H4 (cell line): Measurements from ENCODE around the gene UBE2H. TPM values are rescaled to one million over a fixed set of nuclear protein-coding genes. Genes with fewer than 3 reads are reported as not detected.
"Not testable (repeated sequence)": the region's sequence is repeated elsewhere in the genome, so short reads cannot be mapped to it uniquely, and the experiment has no call there.

Source experiments
- DNase-seq: peaks from one replicate; pipeline ENCODE4 v3.0.0-alpha.2; 2015; ENCODE audit warnings: low spot score
- total RNA-seq: library from RNA; depleted of rRNA; stranded (reverse); fragments of >200 nt; shearing (Covaris generic); gene quantifications from 2 replicates; pipeline ENCODE4 v1.2.3, GENCODE V29; 2014

Gene UBE2H
- total RNA-seq, 1 experiment from 2014 or later, result 32.5 TPM

DNA sequence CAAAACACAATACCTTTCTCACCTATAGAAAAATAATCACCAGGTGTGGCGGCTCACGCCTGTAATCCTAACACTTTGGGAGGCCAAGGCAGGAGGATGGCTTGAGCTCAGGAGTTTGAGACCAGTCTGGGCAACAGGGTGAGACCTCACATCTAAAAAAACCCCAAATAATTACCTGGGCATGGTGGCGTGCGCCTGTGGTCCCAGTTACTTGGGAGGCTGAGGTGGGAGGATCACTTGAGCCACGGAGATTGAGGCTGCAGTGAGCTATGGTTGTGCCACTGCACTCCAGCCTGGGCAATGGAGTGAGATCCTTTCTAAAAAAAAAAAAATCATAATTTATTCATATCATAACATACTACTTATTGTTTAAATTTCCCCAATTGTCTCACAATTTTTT, 129.6 kb downstream of the UBE2H start:
- DNase-seq, result not testable (repeated sequence)

DNA sequence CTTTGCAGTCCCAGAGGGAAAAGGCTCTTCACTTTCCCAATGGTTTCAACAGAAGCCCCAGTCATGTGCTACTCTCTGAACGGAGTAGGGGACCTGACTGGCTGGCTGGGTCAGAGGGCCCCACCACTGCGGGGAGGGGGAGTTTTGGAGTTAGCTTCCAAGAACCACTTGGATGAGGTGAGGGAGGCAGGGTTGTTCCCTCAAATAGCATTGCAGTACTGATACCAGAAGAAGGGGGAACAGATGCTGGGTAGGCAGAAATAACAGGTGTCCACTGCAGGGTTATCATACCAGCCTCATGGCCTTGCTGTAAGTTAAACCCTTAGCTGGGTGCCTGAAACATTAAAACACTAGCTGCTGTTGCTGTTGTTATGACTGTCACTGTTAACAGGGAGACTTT, 131.3 kb downstream of the UBE2H start:
- no peak for DNase-seq

DNA sequence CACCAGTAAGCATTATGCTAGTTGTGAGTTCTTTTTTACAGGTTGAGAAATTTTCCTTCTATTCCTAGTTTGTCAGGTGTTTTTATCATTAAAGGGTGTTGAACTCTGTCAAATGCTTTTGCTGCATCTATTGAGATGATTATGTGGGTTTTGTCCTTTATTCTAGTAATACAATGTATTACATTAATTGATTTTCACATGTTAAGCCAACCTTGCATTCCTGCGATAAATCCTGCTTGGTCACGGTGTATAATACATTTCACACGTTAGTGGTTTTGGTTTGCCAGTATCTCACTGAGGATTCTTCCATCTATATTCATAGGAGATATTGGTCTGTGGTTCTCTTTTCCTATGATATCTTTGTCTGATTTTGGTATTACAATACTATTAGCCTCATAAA, 136.0 kb downstream of the UBE2H start:
- no peak for DNase-seq

DNA sequence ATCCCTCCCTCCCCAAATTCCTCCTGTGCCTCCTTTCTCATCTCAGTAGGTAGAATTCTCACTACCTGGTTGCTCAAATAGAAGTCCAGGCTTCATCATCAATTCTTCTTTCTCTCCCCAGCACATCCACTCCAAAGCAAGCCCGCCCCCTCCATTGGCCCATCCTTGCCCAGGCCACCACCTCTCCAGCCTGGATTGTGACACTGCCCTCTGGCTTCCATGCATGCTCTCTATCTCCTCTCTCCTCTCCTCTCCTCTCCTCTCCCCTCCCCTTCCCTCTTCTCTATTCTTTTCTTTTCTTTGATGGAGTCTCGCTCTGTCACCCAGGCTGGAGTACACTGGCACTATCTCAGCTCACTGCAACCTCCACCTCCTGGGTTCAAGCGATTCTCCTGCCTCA, 144.9 kb downstream of the UBE2H start:
- no peak for DNase-seq

DNA sequence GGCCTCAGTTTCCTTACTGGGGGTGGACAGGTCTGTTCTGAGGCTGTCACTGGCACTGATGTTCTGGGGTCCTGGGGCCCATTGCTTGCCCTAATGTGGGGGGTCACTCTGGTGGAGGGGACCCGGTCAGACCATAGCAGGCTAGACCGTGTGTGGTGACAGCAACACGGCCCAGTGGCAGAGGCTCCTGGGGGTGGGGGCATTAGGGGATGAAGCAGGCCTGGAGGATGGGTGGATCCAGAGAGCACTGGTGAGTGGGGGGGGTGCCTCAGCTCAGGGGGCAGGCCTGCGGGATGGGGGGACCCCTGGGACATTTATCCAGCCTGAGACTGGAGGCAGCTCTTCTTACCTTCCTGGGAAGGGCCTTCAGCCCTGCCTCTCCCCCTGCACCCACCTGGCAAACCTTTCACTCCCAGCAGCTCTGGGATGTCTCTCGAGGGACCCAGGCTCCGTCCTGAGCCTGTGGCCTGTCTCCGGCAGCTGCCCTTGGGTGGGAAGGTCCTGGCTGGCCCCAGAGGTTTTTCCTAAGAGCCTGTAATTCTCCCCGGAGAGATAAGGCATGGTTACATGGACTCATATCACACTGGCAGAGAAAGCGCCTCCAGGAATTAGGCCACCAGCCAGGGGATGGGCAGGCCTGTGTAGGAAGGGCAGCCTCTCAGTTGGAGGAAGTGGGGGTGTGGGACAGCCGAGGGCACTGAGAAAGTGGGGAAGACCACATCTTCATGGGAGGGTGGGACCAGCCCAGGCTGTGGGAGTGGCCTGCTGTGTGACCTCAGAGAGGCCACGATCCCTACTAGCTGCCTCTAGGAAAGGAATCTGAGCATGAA, 147.7 kb downstream of the UBE2H start:
- no peak for DNase-seq

DNA sequence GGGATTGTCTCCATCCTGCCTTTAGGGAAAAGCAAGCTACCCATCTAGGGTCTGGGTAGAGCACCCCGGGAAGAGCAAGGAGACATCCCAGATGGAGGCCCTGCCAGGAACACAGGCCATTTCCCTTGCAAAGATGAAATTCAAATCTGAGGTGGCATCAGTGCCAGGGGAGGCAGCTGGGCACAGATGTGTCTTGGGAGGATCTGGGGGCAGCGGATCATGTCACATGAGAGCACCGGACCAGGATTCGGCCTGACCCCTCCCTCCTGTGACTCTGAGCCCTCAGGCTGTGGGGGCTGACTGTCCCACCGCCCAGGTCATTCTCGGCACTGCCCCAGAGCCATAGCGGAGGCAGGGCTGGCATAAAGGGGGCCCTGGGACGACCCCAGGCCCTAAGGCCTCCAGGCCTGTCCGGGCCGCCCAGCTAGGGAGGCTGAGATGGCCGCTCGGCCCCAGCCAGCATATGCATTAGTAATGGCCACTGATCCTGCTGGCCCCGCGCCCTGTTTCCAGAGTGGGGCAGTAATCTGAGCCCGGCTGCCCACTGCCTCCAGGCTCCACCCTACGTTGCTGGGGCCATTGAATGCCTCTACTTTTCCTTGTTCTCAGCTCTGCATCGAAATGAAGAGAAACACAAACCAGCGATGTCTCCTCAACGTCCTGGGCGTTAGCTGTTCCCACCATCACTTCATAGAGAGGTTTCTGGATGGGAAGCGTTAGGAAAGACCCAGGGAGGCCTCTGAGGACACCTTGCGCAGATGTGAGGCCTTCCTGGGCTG, 148.5 kb downstream of the UBE2H start:
- DNase-seq, result no peak

DNA sequence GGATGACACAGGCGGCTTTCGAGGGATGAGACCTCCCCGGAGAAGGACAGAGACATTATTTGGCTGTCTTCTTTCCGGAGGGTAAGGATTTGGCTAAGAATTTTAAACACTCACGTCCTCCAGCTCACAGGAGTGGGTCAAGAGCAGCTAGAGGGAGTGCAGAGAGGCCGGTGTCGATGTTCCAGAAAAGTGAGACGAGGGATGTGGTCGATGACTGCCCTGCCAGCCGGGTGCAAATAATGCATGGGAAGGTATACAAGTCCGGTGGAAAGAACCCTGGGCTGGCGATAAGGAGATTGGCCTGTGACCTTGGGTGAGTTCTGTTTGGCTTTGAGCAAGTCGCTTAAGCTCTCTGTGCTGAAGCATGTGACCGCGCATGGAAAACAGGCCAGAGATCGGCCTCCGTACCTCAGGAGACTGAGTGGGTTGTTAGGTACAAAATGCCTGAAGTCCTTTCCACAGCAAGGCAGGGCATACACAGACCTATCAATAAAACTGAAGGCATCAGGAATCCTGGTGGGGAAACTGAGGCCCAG, 149.1 kb downstream of the UBE2H start:
- DNase-seq, result no peak

DNA sequence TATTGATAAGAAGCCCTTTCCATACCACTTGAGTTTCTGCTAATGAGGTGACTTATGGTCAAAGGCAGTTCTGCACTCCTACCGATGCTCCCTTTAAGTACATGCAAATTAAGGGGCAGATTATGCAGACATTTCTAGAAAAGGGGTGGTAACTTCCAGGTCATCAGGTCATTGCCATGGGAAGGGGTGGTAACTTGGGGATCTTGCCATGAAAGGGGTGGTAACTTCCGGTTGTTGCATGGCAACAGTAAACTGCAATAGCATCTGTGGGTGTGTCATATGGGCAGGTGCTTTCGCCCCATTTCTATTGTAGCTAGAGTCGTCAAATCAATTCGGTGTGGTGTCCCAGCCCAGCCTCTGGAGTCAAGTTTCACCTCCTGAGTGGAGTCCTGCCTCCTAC, 150.9 kb downstream of the UBE2H start:
- DNase-seq, result no peak

DNA sequence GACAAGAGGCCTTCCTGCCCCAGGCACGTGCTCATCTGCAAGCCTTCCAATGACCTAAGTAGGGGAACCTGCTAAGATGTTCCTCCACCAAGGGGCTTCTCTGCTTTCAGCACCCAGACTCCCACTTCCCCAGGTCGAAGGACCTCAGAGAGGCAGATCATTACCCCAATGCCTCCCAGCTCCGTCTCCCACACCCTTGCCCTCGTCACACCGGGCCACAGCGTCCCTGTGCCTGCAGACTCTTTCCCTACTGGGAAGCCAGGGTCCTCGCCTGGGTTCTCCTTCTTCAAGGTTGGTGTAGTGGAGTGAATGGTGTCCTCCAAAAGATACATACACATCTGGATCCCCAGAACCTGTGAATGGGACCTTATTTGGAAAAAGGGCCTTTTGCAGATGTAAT, 151.9 kb downstream of the UBE2H start:
- no peak for DNase-seq

DNA sequence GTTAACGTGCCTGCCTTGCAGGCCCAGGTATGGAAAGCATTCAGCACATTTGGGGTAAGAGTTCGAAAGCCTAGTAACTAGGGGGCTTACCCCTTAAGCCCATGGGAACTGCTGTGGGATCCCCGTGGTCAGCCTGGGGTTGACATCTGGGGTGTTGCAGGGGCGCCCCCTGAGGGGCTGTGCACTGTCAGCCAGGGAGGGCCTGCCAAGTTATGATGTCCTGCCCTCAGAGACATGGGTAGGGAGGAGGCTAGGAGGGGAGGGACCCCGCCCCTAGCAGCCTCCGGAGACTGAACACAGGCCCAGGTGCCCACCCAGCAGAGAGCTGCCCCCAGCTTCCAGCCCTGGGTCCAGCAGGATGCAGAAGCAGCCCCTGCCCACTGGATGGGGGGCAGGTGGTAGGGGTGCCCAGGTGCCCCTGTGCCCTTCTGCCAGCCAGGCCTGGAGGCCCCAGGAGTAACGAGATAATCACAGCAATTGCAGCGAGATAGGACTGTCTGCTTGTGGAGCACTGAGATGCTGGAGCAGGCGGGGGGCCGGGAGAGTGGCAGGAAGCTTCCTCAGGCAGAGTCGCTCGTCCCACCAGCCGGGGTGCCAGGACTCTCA, 153.3 kb downstream of the UBE2H start:
- DNase-seq, result no peak

DNA sequence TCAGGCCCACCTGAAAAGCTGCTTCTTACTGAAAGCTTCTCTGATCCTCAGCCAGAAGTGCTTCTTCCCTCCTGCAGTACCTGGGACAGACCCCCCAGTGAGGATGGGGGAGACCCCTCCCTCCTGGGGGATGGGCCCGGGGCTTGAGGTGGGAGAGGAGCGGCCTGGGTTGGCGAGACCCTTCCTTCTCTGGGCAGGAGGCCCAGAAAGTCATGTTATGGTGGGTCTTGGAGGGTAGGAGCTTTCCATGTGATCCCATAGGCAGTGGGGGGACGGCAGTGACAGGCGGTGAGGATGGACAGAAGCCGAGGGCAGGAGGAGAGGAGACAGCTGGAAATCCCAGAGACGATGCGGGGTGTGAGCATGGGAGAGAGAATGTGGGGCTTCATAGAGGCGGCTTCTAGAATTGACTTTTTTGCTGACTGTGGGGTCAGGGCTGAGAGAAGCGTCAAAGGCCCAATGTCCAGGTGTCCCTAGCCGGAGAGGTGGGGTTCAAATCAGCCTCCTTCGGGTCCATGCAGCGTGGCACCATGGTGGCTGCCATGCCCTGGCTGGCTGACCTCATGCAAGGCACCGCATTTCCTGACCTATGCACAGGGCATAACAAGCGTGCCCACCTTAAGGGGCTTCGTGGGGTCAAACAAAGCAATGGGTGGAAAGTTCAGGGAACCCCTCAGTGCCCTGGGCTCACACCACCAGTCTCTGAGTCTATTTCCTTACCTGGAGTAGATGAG, 154.0 kb downstream of the UBE2H start:
- DNase-seq, result no peak

DNA sequence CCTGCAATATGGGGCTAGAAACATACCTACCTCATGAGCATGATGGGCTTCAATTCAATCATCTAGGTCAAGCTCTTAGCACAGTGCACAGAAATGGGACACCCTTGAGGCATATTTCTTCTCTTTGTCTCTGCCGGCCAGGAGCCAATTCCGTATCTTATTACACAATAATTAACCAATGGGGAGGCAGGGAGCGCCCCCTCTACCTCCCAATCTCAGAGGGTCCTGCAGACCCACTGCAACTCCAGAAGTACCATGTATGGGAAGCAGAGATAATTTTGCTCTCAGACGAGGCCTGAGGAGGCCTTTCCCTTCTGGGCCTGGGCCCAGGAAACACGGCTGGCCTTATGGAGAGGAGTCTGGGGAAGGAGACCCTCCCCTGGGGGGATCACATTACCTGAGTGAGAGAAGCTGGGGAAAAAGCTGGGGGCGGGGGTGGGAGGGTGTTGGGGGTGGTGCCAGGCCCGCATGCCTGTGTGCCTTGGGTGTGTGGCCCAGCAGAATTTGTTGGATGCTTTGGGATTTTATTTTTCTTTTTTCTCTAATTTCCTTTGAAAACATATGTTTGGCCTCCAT, 155.5 kb downstream of the UBE2H start:
- no peak for DNase-seq

DNA sequence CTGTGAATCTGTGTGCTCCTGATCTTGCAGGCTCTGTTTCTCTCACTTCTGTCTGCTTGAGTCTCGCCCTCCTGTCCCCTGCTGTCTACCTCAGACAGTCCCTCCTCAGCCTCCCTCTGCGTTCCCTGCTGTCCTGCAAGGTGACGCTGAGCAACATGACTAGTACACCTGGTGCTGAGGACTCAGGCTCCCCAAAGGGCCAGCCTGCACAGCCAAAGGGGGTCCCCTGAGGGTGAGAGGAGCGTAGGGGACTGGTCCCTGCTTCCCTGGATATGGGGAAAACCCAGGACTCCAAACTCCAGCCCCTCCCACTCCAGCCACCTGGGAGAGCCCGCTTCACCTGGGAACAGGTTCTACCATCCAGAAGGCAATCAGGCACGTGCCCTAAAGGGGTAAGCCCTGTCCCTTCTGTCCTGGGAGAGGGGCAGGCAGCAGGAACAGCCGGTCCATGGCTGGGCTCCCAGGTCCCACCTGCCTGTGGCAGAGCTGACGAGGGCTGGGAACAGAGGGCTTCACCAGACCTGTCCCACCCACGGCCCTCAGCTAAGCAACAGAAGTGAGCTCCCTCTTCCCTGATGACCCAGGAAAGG, 156.5 kb downstream of the UBE2H start:
- DNase-seq, result no peak

DNA sequence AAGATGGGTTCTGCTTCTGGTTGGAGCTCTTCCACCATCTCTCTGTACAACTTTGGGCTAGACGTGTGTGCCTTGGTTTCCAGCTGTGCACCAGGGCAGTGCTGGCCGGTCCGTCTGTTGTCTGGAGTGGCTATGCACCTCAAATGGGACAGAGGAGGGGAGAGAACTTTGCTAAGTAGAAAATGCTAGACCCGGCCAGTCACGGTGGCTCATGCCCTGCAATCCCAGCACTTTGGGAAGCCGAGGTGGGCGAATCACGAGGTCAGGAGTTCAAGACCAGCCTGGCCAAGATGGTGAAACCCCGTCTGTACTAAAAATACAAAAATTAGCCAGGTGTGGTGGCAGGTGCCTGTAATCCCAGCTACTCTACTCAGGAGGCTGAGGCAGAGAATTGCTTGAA, 158.3 kb downstream of the UBE2H start:
- not testable (repeated sequence) for DNase-seq

DNA sequence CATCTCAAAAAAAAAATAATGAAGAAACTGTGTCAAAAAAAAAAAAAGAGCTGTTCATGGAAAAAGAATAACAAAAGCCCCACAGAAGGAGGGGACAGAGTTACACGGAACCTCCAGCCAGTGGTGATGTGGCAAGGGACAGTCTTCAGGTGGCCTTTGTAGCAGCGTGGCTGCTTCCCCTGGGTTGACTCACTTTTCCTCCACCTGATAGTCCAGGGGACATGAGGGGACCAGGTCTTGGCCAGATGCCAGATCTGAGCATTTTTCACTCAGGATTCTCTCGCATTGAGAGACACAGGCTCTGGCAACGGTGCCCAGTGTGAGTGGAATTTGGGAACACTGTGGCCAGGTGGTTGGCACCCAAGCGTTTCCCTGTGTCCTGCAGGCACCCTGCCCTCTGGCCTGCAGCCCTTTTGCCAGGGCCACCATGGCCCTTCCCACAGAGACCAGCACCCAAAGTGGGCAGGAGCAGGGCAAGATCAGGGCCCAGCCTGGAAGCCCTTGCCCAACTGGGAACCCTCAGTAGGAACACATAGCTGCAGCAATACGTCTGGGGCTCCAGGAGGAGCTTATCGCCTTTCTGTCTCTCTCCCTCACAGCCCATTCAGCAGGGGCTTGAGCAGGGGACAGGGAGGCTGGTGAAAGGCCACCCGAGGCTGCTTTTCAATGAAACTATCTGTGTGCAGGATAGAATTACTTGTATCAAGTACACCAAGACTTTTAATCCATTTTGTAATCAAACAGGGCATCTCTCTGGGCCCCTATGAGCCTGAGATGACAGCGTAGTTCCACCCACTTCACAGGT, 159.1 kb downstream of the UBE2H start:
- no peak for DNase-seq

DNA sequence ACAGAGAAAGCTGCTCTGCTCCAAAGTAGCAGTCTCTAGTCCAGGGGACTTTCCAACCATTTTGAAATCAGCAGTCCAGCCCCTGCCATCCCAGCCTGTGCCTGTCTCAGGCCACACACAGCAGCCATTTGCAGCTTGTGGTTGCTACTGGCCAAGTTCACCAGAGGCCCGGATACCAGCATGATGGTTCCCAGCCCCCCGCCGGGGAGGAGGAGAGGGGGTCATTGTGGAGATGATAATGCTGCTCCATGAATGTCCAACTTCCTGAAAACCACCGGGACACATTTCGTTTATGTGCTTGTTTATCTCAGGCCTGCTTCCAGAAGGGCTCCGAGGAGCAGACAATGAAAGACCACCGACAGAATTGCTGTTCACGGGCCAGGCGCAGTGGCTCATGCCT, 160.0 kb downstream of the UBE2H start:
- DNase-seq, result no peak

DNA sequence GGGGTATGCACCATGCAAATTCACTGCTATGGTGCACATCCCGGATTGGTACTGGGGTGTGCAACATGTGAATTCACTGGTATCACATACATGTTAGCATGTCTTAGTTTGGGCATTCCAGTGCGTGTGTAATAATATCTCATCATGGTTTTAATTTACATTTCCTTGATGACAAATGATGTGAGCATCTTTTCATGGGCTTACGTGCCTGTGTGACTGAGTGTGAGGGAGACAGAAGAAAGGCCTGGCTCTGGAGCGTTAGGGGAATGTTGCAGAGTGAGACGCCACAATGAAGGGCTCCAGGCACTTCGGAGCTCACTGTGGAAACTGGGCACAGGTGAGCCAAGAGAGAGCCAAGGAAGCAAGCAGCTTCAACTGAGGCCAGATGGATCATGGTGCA, 162.6 kb downstream of the UBE2H start:
- no peak for DNase-seq

DNA sequence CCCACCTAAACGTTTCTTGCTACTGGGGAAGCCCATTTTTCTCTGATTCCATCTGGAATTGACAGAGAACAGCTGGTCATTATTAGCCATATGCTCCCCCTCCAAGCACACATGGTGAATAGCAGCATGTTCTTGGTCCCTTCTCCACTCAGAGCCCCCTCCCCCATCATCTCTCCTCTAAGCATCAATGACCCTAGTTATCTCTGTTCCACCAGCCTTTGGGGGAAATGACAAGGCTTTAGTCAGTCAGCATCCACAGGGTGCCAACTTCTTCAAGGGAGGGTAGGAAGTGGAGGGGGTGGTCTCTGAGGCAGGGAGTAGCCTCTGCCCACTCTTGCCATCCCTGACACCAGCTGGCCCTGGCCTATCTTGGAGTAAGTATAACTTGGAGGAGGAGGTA, 163.1 kb downstream of the UBE2H start:
- DNase-seq, result no peak

DNA sequence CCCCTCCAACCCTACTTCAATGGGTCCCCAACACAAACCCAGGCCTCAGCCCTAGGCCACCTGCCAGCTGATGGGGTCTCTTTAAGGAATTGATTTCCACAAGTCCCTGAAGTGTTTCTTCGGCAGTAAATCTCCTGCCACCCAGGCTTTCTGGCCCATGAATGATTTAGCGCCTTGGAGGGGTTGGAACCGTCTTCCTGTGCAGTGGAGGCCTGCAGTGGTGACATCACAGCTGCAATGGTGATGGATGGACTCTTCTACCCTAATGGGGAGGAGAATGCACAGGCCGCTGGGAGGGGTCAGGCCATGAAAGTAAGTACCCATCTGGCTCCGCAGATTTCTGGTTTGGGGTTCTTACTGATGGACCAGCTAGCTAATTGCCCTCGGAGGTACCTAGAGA, 163.8 kb downstream of the UBE2H start:
- DNase-seq, result no peak
